ENCODE results near the gene SND1. TPM values are rescaled to one million over a fixed set of nuclear protein-coding genes. Genes with fewer than 3 reads are reported as not detected.

Gene SND1
- total RNA-seq, 6 experiments from 2014 or later, result 77.5 to 150 (median 126) TPM

DNA sequence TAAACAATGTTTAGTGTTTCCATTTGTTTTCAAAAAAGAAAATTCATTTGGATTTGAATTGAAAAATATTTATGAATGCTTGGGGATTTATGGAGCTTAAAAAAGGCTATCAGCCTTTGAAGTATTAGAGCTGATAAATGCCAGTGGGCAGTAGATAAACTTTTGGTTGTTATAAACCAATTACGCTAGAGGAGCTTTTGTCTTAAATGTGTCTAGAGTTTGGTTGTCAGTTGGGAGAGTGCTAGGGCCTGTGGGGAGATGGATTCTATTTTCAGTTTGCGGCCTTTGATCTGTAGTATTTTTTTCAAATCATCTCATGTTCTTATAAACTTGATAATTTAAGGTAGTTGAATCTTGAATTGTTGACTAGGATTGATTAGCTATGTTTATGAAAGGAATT is 104.0 kb downstream of the SND1 start:
- ATAC-seq (no peak), DNase-seq (no peak)
- Histone ChIP-seq H3K27me3 (no peaks in the 10 kb centered on the region), H3K4me1 (peaks cover 0 to 60% (median 22%) of the 10 kb centered on the region in 4 donors), H3K4me3 (no peak overlapping the region), H3K9me3 (no peaks in the 10 kb centered on the region), H3K27ac (no peak overlapping the region), H3K36me3 (no peaks in the 10 kb centered on the region)
- WGBS (ENCODE audit: insufficient coverage, low coverage, low lambda C conversion rate, missing lambda C conversion rate), result 96% methylated on average over 2 of the region's 2 CpGs
- no peak for TF ChIP-seq POLR2A (IDR thresholded peaks at IDR 0.05)
- TF ChIP-seq, protein P1, sequence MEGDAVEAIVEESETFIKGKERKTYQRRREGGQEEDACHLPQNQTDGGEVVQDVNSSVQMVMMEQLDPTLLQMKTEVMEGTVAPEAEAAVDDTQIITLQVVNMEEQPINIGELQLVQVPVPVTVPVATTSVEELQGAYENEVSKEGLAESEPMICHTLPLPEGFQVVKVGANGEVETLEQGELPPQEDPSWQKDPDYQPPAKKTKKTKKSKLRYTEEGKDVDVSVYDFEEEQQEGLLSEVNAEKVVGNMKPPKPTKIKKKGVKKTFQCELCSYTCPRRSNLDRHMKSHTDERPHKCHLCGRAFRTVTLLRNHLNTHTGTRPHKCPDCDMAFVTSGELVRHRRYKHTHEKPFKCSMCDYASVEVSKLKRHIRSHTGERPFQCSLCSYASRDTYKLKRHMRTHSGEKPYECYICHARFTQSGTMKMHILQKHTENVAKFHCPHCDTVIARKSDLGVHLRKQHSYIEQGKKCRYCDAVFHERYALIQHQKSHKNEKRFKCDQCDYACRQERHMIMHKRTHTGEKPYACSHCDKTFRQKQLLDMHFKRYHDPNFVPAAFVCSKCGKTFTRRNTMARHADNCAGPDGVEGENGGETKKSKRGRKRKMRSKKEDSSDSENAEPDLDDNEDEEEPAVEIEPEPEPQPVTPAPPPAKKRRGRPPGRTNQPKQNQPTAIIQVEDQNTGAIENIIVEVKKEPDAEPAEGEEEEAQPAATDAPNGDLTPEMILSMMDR (IDR thresholded peaks at IDR 0.05), result no peak
- intact Hi-C loops (cut with DNase I), result no loop called here

DNA sequence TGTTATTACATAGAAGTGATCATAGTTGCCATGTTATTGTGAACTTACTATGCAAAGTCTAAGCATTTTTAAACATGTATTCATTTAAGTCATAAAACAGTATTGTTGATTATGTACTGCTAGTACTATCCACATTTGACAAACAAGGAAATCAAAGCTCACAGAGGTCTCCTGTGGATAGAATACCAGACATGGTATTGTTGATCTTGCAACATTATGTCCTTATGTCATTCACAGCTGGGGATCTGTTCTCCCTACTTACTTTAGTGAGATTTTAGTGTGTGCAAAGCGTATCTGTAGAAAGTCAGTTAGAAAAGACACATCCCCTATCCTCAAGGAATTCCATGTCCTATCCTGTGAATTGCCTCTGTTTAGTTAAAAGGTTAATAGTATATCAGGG is 106.1 kb downstream of the SND1 start:
- ATAC-seq (peak; percentile 17 to 54 (median 38)), DNase-seq (no peak)
- H3K36me3 ChIP-seq, result no peaks in the 10 kb centered on the region
- intact Hi-C loops (cut with DNase I), result no loop called here
- no peaks in the 10 kb centered on the region for H3K9me3 ChIP-seq
- no peak overlapping the region for H3K4me3 ChIP-seq
- no peaks in the 10 kb centered on the region for H3K27me3 ChIP-seq
- peak overlapping the region in 1 of 3 donors; percentile 87 for H3K27ac ChIP-seq
- peaks cover 0 to 46% (median 16%) of the 10 kb centered on the region in 4 donors for H3K4me1 ChIP-seq
- TF ChIP-seq POLR2A (IDR thresholded peaks at IDR 0.05), result no peak
- TF ChIP-seq, protein P1 (IDR thresholded peaks at IDR 0.05), result no peak
- WGBS (ENCODE audit: insufficient coverage, low coverage, low lambda C conversion rate, missing lambda C conversion rate), result 100% methylated on average over 1 of the region's 1 CpG

DNA sequence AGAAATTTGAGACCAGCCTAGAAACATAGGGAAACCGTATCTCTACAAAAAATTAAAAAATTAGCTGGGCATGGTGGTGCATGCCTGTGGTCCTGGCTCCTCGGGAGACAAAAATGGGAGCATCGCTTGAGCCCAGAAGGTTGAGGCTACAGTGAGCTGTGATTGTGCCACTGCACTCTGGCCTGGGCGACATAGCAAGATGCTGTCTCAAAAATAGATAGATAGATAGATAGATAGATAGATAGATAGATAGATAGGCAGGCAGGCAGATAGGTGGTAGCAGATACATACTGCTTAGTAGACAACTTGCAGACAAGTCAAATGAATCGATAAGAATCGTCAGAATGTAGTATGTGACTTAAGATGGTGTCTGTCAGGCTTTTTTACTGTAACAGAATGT is 106.9 kb downstream of the SND1 start:
- DNase-seq (no peak), ATAC-seq (no peak)
- H3K27me3 ChIP-seq, result no peaks in the 10 kb centered on the region
- H3K36me3 ChIP-seq, result no peaks in the 10 kb centered on the region
- H3K4me3 ChIP-seq, result no peak overlapping the region
- 96% methylated on average over 3 of the region's 6 CpGs for WGBS (ENCODE audit: insufficient coverage, low coverage, low lambda C conversion rate, missing lambda C conversion rate)
- peak overlapping the region in 2 of 3 donors; percentile 33 to 87 for H3K27ac ChIP-seq
- no peaks in the 10 kb centered on the region for H3K9me3 ChIP-seq
- TF ChIP-seq POLR2A (IDR thresholded peaks at IDR 0.05), result no peak
- TF ChIP-seq, protein P1 (IDR thresholded peaks at IDR 0.05), result no peak
- peaks cover 0 to 38% (median 12%) of the 10 kb centered on the region in 4 donors for H3K4me1 ChIP-seq
- intact Hi-C loops (cut with DNase I), result no loop called here

DNA sequence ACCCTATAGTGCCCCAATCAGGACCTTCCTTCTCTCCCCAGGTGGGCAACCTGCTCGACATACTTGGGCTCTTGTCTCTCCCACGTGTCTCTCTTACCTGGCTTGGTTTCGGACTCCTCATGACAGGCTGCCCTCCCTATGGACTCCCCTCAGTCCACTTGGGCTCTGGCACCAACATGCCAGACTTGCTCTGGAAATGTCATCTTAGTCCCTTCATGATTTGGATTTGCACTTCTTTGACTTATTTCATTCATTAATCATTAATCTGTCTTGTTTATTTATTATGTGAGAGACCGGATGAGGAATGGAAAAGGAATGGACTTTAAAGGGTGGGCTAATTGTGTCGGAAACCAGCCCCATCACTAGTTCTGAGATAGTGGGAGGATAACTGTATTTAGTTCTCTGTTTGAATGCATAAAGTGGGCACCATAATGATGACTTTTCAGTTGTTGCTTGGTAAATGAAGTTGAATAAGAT is 108.0 kb downstream of the SND1 start:
- H3K27me3 ChIP-seq, result no peaks in the 10 kb centered on the region
- no peaks in the 10 kb centered on the region for H3K9me3 ChIP-seq
- H3K36me3 ChIP-seq, result no peaks in the 10 kb centered on the region
- ATAC-seq (peak; percentile 78 to 83 (median 80)), DNase-seq (peak in 2 of 3 donors; percentile 47 to 68)
- peaks cover 0 to 27% (median 8%) of the 10 kb centered on the region in 4 donors for H3K4me1 ChIP-seq
- intact Hi-C loops (cut with DNase I), result no loop called here
- peak overlapping the region; percentile 6 to 87 (median 33) for H3K27ac ChIP-seq
- H3K4me3 ChIP-seq, result peak overlapping the region in 2 of 3 donors; percentile 12 to 34
- WGBS (ENCODE audit: insufficient coverage, low coverage, low lambda C conversion rate, missing lambda C conversion rate), result 29% methylated on average over 5 of the region's 5 CpGs
- no peak for TF ChIP-seq POLR2A (IDR thresholded peaks at IDR 0.05)
- TF ChIP-seq, protein P1 (IDR thresholded peaks at IDR 0.05), result no peak

Data from right lobe of liver (tissue), 6 donors.